K562 (cell line): ENCODE measurements around the gene SCRN3.

ENCODE experiments used
- CTCF ChIP-seq, 3 experiments: IDR thresholded peaks in 2 of 3; conservative IDR thresholded peaks in 1 of 3; 2 replicates each; pipeline ENCODE4 v1.5.1; 2011 to 2012; ENCODE audit warnings: low read length in 3 of 3, mild to moderate bottlenecking in 3 of 3, control low read depth in 2 of 3, improper control_type of control experiment in 1 of 3, inconsistent platforms in 1 of 3, low read depth in 1 of 3, mixed read lengths in 1 of 3, moderate library complexity in 1 of 3; ENCODE audit not compliant: insufficient read depth in 2 of 3
- DEAF1 ChIP-seq: fragments of 450-650 bp; formaldehyde crosslinking; IDR thresholded peaks from 2 replicates; pipeline ENCODE4 v1.4.0; 2020; ENCODE audit warnings: mild to moderate bottlenecking, moderate library complexity
- FOS ChIP-seq: IDR thresholded peaks from 3 replicates; pipeline ENCODE4 v1.6.1; 2011; ENCODE audit not compliant: insufficient read length; ENCODE audit errors: extremely low read depth
- MGA ChIP-seq: fragments of 450-650 bp; IDR thresholded peaks from 2 replicates; pipeline ENCODE4 v1.6.1; 2016; ENCODE audit warnings: mild to moderate bottlenecking, moderate library complexity
- NFRKB ChIP-seq: fragments of 450-650 bp; IDR thresholded peaks from 2 replicates; pipeline ENCODE4 v1.6.1; 2016; ENCODE audit warnings: low read depth
- POLR2AphosphoS5 ChIP-seq: IDR thresholded peaks from 2 replicates; pipeline ENCODE4 v1.6.1; 2011; ENCODE audit warnings: mild to moderate bottlenecking, low read depth, low read length, moderate library complexity; ENCODE audit not compliant: control insufficient read depth, insufficient read depth
- POLR2H ChIP-seq: IDR thresholded peaks from 2 replicates; pipeline ENCODE4 v1.6.1; 2016; ENCODE audit warnings: missing genetic modification characterization, low read depth, mild to moderate bottlenecking, control low read depth, missing compliant biosample characterization, moderate library complexity
- PREB ChIP-seq: sonication (generic); formaldehyde crosslinking; IDR thresholded peaks from 2 replicates; pipeline ENCODE4 v1.8.1; 2023; ENCODE audit warnings: mild to moderate bottlenecking, missing genetic modification reagents
- SIRT6 ChIP-seq: IDR thresholded peaks from one replicate; pipeline ENCODE4 v1.6.1; 2012; ENCODE audit warnings: low read depth, mild to moderate bottlenecking, control low read depth, inconsistent platforms, low read length, moderate library complexity
- SREBF2 ChIP-seq: sonication (generic); formaldehyde crosslinking; IDR thresholded peaks from 2 replicates; pipeline ENCODE4 v1.4.0; 2020; ENCODE audit warnings: mild to moderate bottlenecking, missing genetic modification reagents
- TAF1 ChIP-seq: IDR thresholded peaks from 2 replicates; pipeline ENCODE4 v1.6.1; 2011; ENCODE audit warnings: mild to moderate bottlenecking, low read length, moderate library complexity; ENCODE audit not compliant: insufficient read depth, control insufficient read depth, severe bottlenecking; ENCODE audit errors: extremely low read depth
- ZNF444 ChIP-seq: fragments of 250-450 bp; sonication (Bioruptor Pico); IDR thresholded peaks from 2 replicates; pipeline ENCODE4 v1.4.0; 2020; ENCODE audit warnings: mild to moderate bottlenecking, moderate library complexity
- ZZZ3 ChIP-seq: fragments of 450-650 bp; IDR thresholded peaks from 2 replicates; pipeline ENCODE4 v1.6.1; 2016; ENCODE audit warnings: antibody characterized with exemption, mild to moderate bottlenecking, moderate library complexity
- TF ChIP-seq, protein P1 (sequence below): fragments of 250-450 bp; sonication (Bioruptor Pico); IDR thresholded peaks from 2 replicates; pipeline ENCODE4 v1.4.0; 2020; ENCODE audit warnings: mild to moderate bottlenecking, moderate library complexity, borderline replicate concordance

DNA sequence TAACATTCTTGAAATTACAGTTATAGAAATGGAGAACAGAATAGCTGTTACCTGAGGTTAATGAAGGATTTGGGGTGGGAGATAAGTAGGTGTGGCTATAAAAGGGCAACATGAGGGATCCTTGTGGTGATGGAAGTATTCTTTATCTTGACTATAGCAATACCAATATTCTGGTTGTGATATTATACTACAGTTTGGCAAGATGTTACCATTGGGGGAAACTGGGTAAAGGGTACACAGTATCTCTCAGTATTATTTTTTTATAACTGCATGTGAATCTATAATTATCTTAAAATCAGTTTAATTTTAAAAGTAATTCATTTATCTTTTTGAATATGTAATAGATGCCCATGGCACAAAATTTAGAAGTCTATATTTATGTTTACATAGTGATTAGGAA, 8.1 kb downstream of the SCRN3 start:
- TF ChIP-seq ZZZ3 (no peak), SREBF2 (no peak), TAF1 (no peak), NFRKB (no peak), DEAF1 (CRISPR knock-in tag) (no peak), FOS (no peak), SIRT6 (no peak), ZNF444 (CRISPR knock-in tag) (no peak), POLR2AphosphoS5 (no peak), MGA (no peak), PREB (CRISPR knock-in tag) (no peak), CTCF (IDR thresholded peaks at IDR 0.05 in 2 of 3, conservative IDR thresholded peaks at IDR 0.05 in 1 of 3; ENCODE audit: insufficient read depth in 2 of 3, low read depth in 1 of 3, low read length in 3 of 3) (no peak), POLR2H (no peak)
- TF ChIP-seq, protein P1, sequence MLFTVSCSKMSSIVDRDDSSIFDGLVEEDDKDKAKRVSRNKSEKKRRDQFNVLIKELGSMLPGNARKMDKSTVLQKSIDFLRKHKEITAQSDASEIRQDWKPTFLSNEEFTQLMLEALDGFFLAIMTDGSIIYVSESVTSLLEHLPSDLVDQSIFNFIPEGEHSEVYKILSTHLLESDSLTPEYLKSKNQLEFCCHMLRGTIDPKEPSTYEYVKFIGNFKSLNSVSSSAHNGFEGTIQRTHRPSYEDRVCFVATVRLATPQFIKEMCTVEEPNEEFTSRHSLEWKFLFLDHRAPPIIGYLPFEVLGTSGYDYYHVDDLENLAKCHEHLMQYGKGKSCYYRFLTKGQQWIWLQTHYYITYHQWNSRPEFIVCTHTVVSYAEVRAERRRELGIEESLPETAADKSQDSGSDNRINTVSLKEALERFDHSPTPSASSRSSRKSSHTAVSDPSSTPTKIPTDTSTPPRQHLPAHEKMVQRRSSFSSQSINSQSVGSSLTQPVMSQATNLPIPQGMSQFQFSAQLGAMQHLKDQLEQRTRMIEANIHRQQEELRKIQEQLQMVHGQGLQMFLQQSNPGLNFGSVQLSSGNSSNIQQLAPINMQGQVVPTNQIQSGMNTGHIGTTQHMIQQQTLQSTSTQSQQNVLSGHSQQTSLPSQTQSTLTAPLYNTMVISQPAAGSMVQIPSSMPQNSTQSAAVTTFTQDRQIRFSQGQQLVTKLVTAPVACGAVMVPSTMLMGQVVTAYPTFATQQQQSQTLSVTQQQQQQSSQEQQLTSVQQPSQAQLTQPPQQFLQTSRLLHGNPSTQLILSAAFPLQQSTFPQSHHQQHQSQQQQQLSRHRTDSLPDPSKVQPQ (CRISPR knock-in tag) = no peak
